ENCODE results near the gene ZNF516.

Gene ZNF516

DNA sequence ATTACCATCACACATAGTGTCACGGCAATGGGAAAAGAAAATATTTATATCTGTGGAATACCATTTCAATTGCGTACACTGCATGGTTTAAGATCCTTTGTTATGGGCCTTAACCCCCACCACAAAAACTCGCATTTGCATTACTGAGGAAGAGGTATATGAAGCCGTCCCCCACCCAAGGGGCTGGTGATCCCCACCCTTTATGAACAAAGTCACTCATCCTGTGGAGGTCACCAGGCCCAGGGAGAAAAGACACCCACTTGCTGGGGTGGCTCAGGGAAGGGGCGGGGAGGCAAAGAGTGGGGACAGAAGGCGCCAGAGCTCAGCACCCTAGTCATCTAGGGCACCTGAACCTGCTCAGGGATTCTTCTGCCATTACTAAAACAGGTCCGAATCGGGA is 133.8 kb downstream of the ZNF516 start:
- Histone ChIP-seq H3K27me3 (ENCODE audit: insufficient read depth, poor library complexity, severe bottlenecking) (no peaks in the 10 kb centered on the region), H3K4me3 (replicated peaks; ENCODE audit: insufficient read depth, low read length) (no peak overlapping the region), H3K27ac (replicated peaks) (no peak overlapping the region)
- TF ChIP-seq CTCF (IDR thresholded peaks at IDR 0.05; ENCODE audit: insufficient read depth, low read length): no peak
- TF ChIP-seq, protein P1, sequence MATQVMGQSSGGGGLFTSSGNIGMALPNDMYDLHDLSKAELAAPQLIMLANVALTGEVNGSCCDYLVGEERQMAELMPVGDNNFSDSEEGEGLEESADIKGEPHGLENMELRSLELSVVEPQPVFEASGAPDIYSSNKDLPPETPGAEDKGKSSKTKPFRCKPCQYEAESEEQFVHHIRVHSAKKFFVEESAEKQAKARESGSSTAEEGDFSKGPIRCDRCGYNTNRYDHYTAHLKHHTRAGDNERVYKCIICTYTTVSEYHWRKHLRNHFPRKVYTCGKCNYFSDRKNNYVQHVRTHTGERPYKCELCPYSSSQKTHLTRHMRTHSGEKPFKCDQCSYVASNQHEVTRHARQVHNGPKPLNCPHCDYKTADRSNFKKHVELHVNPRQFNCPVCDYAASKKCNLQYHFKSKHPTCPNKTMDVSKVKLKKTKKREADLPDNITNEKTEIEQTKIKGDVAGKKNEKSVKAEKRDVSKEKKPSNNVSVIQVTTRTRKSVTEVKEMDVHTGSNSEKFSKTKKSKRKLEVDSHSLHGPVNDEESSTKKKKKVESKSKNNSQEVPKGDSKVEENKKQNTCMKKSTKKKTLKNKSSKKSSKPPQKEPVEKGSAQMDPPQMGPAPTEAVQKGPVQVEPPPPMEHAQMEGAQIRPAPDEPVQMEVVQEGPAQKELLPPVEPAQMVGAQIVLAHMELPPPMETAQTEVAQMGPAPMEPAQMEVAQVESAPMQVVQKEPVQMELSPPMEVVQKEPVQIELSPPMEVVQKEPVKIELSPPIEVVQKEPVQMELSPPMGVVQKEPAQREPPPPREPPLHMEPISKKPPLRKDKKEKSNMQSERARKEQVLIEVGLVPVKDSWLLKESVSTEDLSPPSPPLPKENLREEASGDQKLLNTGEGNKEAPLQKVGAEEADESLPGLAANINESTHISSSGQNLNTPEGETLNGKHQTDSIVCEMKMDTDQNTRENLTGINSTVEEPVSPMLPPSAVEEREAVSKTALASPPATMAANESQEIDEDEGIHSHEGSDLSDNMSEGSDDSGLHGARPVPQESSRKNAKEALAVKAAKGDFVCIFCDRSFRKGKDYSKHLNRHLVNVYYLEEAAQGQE (IDR thresholded peaks at IDR 0.05; ENCODE audit: insufficient replicate concordance, low read depth): no peak
- no peak for TF ChIP-seq GABPA (IDR thresholded peaks at IDR 0.05; ENCODE audit: low read depth)
- TF ChIP-seq POLR2AphosphoS5 (IDR thresholded peaks at IDR 0.05; ENCODE audit: low read depth): no peak
- TF ChIP-seq SPI1 (IDR thresholded peaks at IDR 0.05; ENCODE audit: borderline replicate concordance, low read depth): no peak
- DNase-seq (ENCODE audit: low read depth in 1 of 2, low spot score in 1 of 2): no peak

DNA sequence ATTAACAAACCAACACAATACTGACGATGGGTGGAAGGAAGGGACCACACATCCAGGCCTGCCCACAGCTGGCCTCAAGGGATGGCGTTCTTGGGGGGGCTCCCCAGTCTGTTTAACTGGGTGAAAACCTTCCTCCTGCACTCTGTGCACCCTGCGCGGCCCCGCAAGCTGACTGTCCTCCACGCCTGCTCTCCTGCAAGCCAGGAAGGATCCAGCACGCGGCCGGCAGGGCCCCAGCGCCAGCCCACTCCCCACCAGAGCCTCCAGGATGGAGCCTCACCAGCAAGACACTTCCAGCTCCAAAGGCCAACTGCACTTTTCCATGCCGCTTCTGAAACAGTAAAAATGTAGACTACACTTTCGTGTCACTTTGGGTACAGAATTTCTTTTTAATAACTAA is 135.1 kb downstream of the ZNF516 start:
- no peaks in the 10 kb centered on the region for H3K27me3 ChIP-seq (ENCODE audit: insufficient read depth, poor library complexity, severe bottlenecking)
- H3K4me3 ChIP-seq (replicated peaks; ENCODE audit: insufficient read depth, low read length): no peak overlapping the region
- no peak for DNase-seq (ENCODE audit: low read depth in 1 of 2, low spot score in 1 of 2)
- H3K27ac ChIP-seq (replicated peaks): no peak overlapping the region
- TF ChIP-seq CTCF (IDR thresholded peaks at IDR 0.05; ENCODE audit: insufficient read depth, low read length) (no peak), POLR2AphosphoS5 (IDR thresholded peaks at IDR 0.05; ENCODE audit: low read depth) (no peak), GABPA (IDR thresholded peaks at IDR 0.05; ENCODE audit: low read depth) (no peak), SPI1 (IDR thresholded peaks at IDR 0.05; ENCODE audit: borderline replicate concordance, low read depth) (no peak)
- TF ChIP-seq, protein P1 (IDR thresholded peaks at IDR 0.05; ENCODE audit: insufficient replicate concordance, low read depth): no peak

DNA sequence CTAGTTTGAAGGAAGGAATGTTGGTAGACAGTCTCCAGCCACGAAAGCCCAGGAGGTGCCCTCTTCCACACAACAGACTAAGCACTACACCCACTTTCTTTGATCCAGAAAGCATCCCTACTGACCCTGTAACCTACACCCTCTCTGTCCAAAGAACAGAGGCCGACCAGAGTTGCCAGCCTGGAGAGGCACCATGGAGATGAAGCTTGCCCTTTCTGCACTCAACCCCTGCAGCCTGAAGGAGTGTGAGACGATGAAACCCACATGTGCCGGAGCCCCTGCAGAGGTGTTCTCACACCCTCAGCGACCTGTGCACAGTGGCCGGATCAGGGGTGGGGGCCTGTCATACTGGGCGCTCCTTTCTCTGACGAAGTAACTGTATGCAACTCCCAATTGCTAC is 136.3 kb downstream of the ZNF516 start:
- Histone ChIP-seq H3K27me3 (ENCODE audit: insufficient read depth, poor library complexity, severe bottlenecking) (no peaks in the 10 kb centered on the region), H3K4me3 (replicated peaks; ENCODE audit: insufficient read depth, low read length) (no peak overlapping the region), H3K27ac (replicated peaks) (no peak overlapping the region)
- no peak for DNase-seq (ENCODE audit: low read depth in 1 of 2, low spot score in 1 of 2)
- TF ChIP-seq GABPA (IDR thresholded peaks at IDR 0.05; ENCODE audit: low read depth) (no peak), CTCF (IDR thresholded peaks at IDR 0.05; ENCODE audit: insufficient read depth, low read length) (no peak), SPI1 (IDR thresholded peaks at IDR 0.05; ENCODE audit: borderline replicate concordance, low read depth) (no peak), POLR2AphosphoS5 (IDR thresholded peaks at IDR 0.05; ENCODE audit: low read depth) (0 out of 2 replicates have a peak, but pooled peaks have one; percentile 30)
- TF ChIP-seq, protein P1 (IDR thresholded peaks at IDR 0.05; ENCODE audit: insufficient replicate concordance, low read depth): no peak
